K562 (cell line): ENCODE data around the gene ETS2. TPM values are rescaled to one million over a fixed set of nuclear protein-coding genes. Genes with fewer than 3 reads are reported as not detected.

Experiments used
- ARID1B ChIP-seq: fragments of 450-650 bp; IDR thresholded peaks from 2 replicates; pipeline ENCODE4 v1.6.1; 2016; ENCODE audit warnings: antibody characterized with exemption, mild to moderate bottlenecking, inconsistent platforms
- BRD9 ChIP-seq: fragments of 450-650 bp; IDR thresholded peaks from 2 replicates; pipeline ENCODE4 v1.6.1; 2018; ENCODE audit warnings: low read depth; ENCODE audit not compliant: partially characterized antibody
- CGGBP1 ChIP-seq: fragments of 250-450 bp; sonication (Bioruptor Pico); IDR thresholded peaks from 2 replicates; pipeline ENCODE4 v1.9.0; 2021; ENCODE audit warnings: mild to moderate bottlenecking
- CLOCK ChIP-seq: fragments of 250-450 bp; sonication (Bioruptor Pico); IDR thresholded peaks from 2 replicates; pipeline ENCODE4 v1.4.0; 2020; ENCODE audit warnings: mild to moderate bottlenecking, moderate library complexity, borderline replicate concordance
- CREB5 ChIP-seq: fragments of 250-450 bp; sonication (Bioruptor Pico); IDR thresholded peaks from 2 replicates; pipeline ENCODE4 v1.5.0; 2020; ENCODE audit warnings: mild to moderate bottlenecking
- DDX20 ChIP-seq: fragments of 450-650 bp; IDR thresholded peaks from 2 replicates; pipeline ENCODE4 v1.6.1; 2016; ENCODE audit warnings: missing genetic modification characterization, low read depth, mild to moderate bottlenecking, missing compliant biosample characterization, moderate library complexity
- E2F5 ChIP-seq: sonication (generic); formaldehyde crosslinking; IDR thresholded peaks from 2 replicates; pipeline ENCODE4 v1.8.0; 2022; ENCODE audit warnings: mild to moderate bottlenecking, missing genetic modification reagents
- E2F6 ChIP-seq, 2 experiments: IDR thresholded peaks; 2 replicates each; pipeline ENCODE4 v1.6.1; 2011; ENCODE audit warnings: borderline replicate concordance in 1 of 2, control low read depth in 1 of 2, low read depth in 1 of 2, low read length in 1 of 2, mild to moderate bottlenecking in 1 of 2, mixed read lengths in 1 of 2, moderate library complexity in 1 of 2; ENCODE audit not compliant: insufficient read depth in 1 of 2, insufficient read length in 1 of 2, poor library complexity in 1 of 2, severe bottlenecking in 1 of 2; ENCODE audit errors: extremely low read depth in 1 of 2
- ETV6 ChIP-seq, 3 experiments: fragments of 150-350 bp in 1 of 3; sonication (generic) in 1 of 3; formaldehyde crosslinking in 1 of 3; IDR thresholded peaks; 2 replicates each; pipeline versions ENCODE4 v1.6.1 to v1.8.0; 2014 to 2022; ENCODE audit warnings: borderline replicate concordance in 2 of 3, low read depth in 2 of 3, antibody characterized with exemption in 1 of 3, low read length in 1 of 3, mild to moderate bottlenecking in 1 of 3, missing genetic modification reagents in 1 of 3
- HDAC3 ChIP-seq: fragments of 450-650 bp; IDR thresholded peaks from 2 replicates; pipeline ENCODE4 v1.6.1; 2018; ENCODE audit warnings: borderline replicate concordance, mild to moderate bottlenecking, moderate library complexity; ENCODE audit not compliant: partially characterized antibody
- HDGF ChIP-seq: fragments of 450-650 bp; IDR thresholded peaks from 2 replicates; pipeline ENCODE4 v1.6.1; 2016
- KDM4B ChIP-seq, 2 experiments: fragments of 450-650 bp in 1 of 2; sonication (generic) in 1 of 2; IDR thresholded peaks; 2 replicates each; pipeline ENCODE4 v1.6.1; 2016 to 2017; ENCODE audit warnings: borderline replicate concordance in 2 of 2, antibody characterized with exemption in 1 of 2, low read depth in 1 of 2, mild to moderate bottlenecking in 1 of 2
- LEF1 ChIP-seq: fragments of 450-650 bp; IDR thresholded peaks from 2 replicates; pipeline ENCODE4 v1.6.1; 2016; ENCODE audit warnings: mild to moderate bottlenecking
- NCOR1 ChIP-seq: fragments of 450-650 bp; IDR thresholded peaks from 2 replicates; pipeline ENCODE4 v1.6.1; 2016; ENCODE audit warnings: mild to moderate bottlenecking, moderate library complexity
- POLR2A ChIP-seq: fragments of 450-650 bp; conservative IDR thresholded peaks from 2 replicates; pipeline ENCODE4 v1.6.1; 2016
- PTBP1 ChIP-seq: fragments of 200-400 bp; formaldehyde crosslinking; IDR thresholded peaks from 2 replicates; pipeline ENCODE4 v1.6.1; 2017; ENCODE audit warnings: low read depth, low read length
- SIX5 ChIP-seq, 2 experiments: IDR thresholded peaks; 2 replicates each; pipeline ENCODE4 v1.6.1; 2011; ENCODE audit warnings: low read length in 2 of 2, borderline replicate concordance in 1 of 2, low read depth in 1 of 2, mild to moderate bottlenecking in 1 of 2, moderate library complexity in 1 of 2; ENCODE audit not compliant: insufficient read depth in 1 of 2
- SMARCE1 ChIP-seq: fragments of 450-650 bp; IDR thresholded peaks from 2 replicates; pipeline ENCODE4 v1.7.1; 2016; ENCODE audit warnings: mild to moderate bottlenecking
- TAF15 ChIP-seq: fragments of 200-400 bp; formaldehyde crosslinking; IDR thresholded peaks from 2 replicates; pipeline ENCODE4 v1.6.1; 2017; ENCODE audit warnings: mild to moderate bottlenecking, low read depth, low read length, moderate library complexity
- THAP7 ChIP-seq: fragments of 250-450 bp; sonication (Bioruptor Pico); IDR thresholded peaks from 2 replicates; pipeline ENCODE4 v1.5.0; 2021
- ZC3H8 ChIP-seq: fragments of 450-650 bp; IDR thresholded peaks from 2 replicates; pipeline ENCODE4 v1.6.1; 2017
- ZNF583 ChIP-seq: fragments of 250-450 bp; sonication (Bioruptor Pico); IDR thresholded peaks from 2 replicates; pipeline ENCODE4 v1.4.0; 2020
- polyA plus RNA-seq, 8 experiments: library from polyadenylated mRNA; depleted of rRNA in 4 of 8; stranded (reverse) in 5 of 8; unstranded in 3 of 8; fragments of >200 nt; fragmentation: Nextera tagmentation in 2 of 8; fragmentation: Illumina TruSeq in 1 of 8; extraction: Ambion mirVana in 2 of 8; extraction: Trizol in 1 of 8; gene quantifications; 2 replicates each; pipeline versions ENCODE4 v1.2.1 to v1.2.3, GENCODE V29; 2011 to 2014; ENCODE audit warnings: inconsistent platforms in 1 of 8, missing spikeins in 1 of 8
- total RNA-seq, 7 experiments: library from RNA; depleted of rRNA in 6 of 7; stranded (reverse); fragments of >200 nt in 6 of 7; fragmentation: Illumina TruSeq in 2 of 7; extraction: Trizol in 2 of 7; gene quantifications; 2 replicates each; pipeline versions ENCODE4 v1.2.1 to v1.2.3, GENCODE V29; 2011 to 2021; ENCODE audit warnings: low replicate concordance in 1 of 7

Gene ETS2
- total and polyA plus RNA-seq, 9 of the 15 experiments (the other 6 are each of a cell fraction or from before 2014, with no cell fraction given): 1.7 to 24.4 (median 12.2) TPM

GRCh38 chr21:38848187-38848609, 42.5 kb downstream of the ETS2 start (continued):
- TF ChIP-seq HDGF (no peak), BRD9 (no peak), POLR2A (no peak), E2F5 (no peak), E2F6 (IDR thresholded peaks at IDR 0.05; ENCODE audit: borderline replicate concordance in 1 of 2, extremely low read depth in 1 of 2, insufficient read depth in 1 of 2, insufficient read length in 1 of 2, low read depth in 1 of 2, low read length in 1 of 2, poor library complexity in 1 of 2, severe bottlenecking in 1 of 2) (peak in 1 of 2 experiments; percentile 7), ETV6 (IDR thresholded peaks at IDR 0.05; ENCODE audit: borderline replicate concordance in 1 of 2, low read depth in 2 of 2, low read length in 1 of 2) (no peak), ETV6 (CRISPR knock-in tag; IDR thresholded peaks at IDR 0.05; ENCODE audit: borderline replicate concordance) (no peak), CLOCK (CRISPR knock-in tag) (no peak), CGGBP1 (no peak), CREB5 (no peak), NCOR1 (0 out of 2 replicates have a peak, but pooled peaks have one; percentile 19), SIX5 (IDR thresholded peaks at IDR 0.05; ENCODE audit: borderline replicate concordance in 1 of 2, insufficient read depth in 1 of 2, low read depth in 1 of 2, low read length in 2 of 2) (no peak), ZNF583 (CRISPR knock-in tag) (0 out of 2 replicates have a peak, but pooled peaks have one; percentile 19), SMARCE1 (no peak), ZC3H8 (no peak), ARID1B (peak; percentile 24; the same call in 1 of the 2 replicates), DDX20 (peak; percentile 7; the same call in 1 of the 2 replicates), THAP7 (CRISPR knock-in tag) (no peak), PTBP1 (no peak), LEF1 (no peak), KDM4B (IDR thresholded peaks at IDR 0.05; ENCODE audit: borderline replicate concordance in 2 of 2, low read depth in 1 of 2) (no peak), TAF15 (no peak), HDAC3 (no peak)
